K562 (cell line): ENCODE measurements around the gene VPS13D. TPM values are rescaled to one million over a fixed set of nuclear protein-coding genes. Genes with fewer than 3 reads are reported as not detected.

Experiments used
- ATAC-seq: fragments of 200-7000 bp; cut with Tn5 transposase; 3 replicates; pipeline ENCODE4 v1.9.1; 2020; ENCODE audit warnings: moderate library complexity
- BruUV-seq: library from RNA; stranded (reverse); fragments of 400-500 nt; replicated peaks from 2 replicates; lab custom pipeline; 2021; lab: Mats Ljungman, UMichigan
- CTCF ChIA-PET: fragments of 300-600 bp; formaldehyde crosslinking; extraction: SDS; loops from one replicate; lab custom pipeline; 2021; ENCODE audit warnings: low intra/inter-chr PET ratio; lab: Yijun Ruan, JAX
- POLR2A ChIA-PET: fragments of 300-600, 350-650 bp; sonication (Branson Sonifier 250); formaldehyde crosslinking; extraction: SDS; loops from one replicate; lab custom pipeline; 2021; ENCODE audit warnings: antibody characterized with exemption, inconsistent platforms; lab: Yijun Ruan, JAX
- DNase-seq, 4 experiments: peaks; one replicate each; pipeline versions ENCODE4 v3.0.0 to v3.0.0-alpha.2; 2011 to 2018; ENCODE audit warnings: low spot score in 3 of 4, mixed read lengths in 3 of 4; ENCODE audit errors: extremely low read depth in 1 of 4
- FAIRE-seq: peaks from 2 replicates; lab custom pipeline; 2011; peaks lifted over from hg19 to GRCh38; lab: Jason Lieb, UNC
- H2AFZ ChIP-seq: 2 replicates; pipeline ENCODE4 v1.6.0; 2011; ENCODE audit warnings: low read depth, low read length, control low read depth, inconsistent platforms
- H3K27ac ChIP-seq: fragments of 200-600 bp; 3 replicates; pipeline ENCODE4 v1.8.0; 2011; ENCODE audit warnings: low read depth, mild to moderate bottlenecking, control low read depth, inconsistent platforms, low read length, moderate library complexity, mixed read lengths; ENCODE audit errors: extremely low read depth
- H3K27me3 ChIP-seq, 2 experiments: fragments of 300-600 bp in 1 of 2; 2 replicates in 1 of 2; 3 replicates in 1 of 2; pipeline versions ENCODE4 v1.6.0 to v1.8.0; 2011; ENCODE audit warnings: inconsistent platforms in 2 of 2, low read length in 2 of 2, mild to moderate bottlenecking in 1 of 2, mixed read lengths in 1 of 2, moderate library complexity in 1 of 2; ENCODE audit not compliant: control insufficient read depth in 2 of 2, insufficient read depth in 2 of 2
- H3K36me3 ChIP-seq: fragments of 300-600 bp; 3 replicates; pipeline ENCODE4 v1.8.0; 2011; ENCODE audit warnings: mild to moderate bottlenecking, low read length, inconsistent platforms; ENCODE audit not compliant: control insufficient read depth, insufficient read depth
- H3K4me1 ChIP-seq, 2 experiments: fragments of 200-600 bp in 1 of 2; replicated peaks in 1 of 2; 2 replicates in 1 of 2; 3 replicates in 1 of 2; pipeline versions ENCODE4 v1.5.1 to v1.8.0; 2011; ENCODE audit warnings: inconsistent platforms in 2 of 2, low read length in 2 of 2, mild to moderate bottlenecking in 1 of 2, mixed read lengths in 1 of 2, moderate library complexity in 1 of 2; ENCODE audit not compliant: control insufficient read depth in 2 of 2, insufficient read depth in 2 of 2
- H3K4me2 ChIP-seq: 2 replicates; pipeline ENCODE4 v1.6.1; 2011; ENCODE audit warnings: low read length, control low read depth, inconsistent platforms, mixed read lengths; ENCODE audit not compliant: insufficient read depth
- H3K4me3 ChIP-seq: fragments of 200-600 bp; sonication (generic), shearing (Covaris generic); 2 replicates; pipeline ENCODE4 v1.5.1; 2016; ENCODE audit warnings: control low read depth, inconsistent platforms
- H3K79me2 ChIP-seq: fragments of 200-600 bp; 3 replicates; pipeline ENCODE4 v1.8.0; 2011; ENCODE audit warnings: low read length, inconsistent platforms; ENCODE audit not compliant: control insufficient read depth, insufficient read depth
- H3K9ac ChIP-seq, 2 experiments: 2 replicates each; pipeline versions ENCODE4 v1.6.0 to v1.6.1; 2011; ENCODE audit warnings: low read depth in 2 of 2, low read length in 2 of 2, control low read depth in 1 of 2, inconsistent platforms in 1 of 2, mild to moderate bottlenecking in 1 of 2, mixed read lengths in 1 of 2; ENCODE audit not compliant: insufficient read depth in 1 of 2
- H3K9me1 ChIP-seq: one replicate; pipeline ENCODE4 v1.6.0; 2011; ENCODE audit warnings: inconsistent platforms, mild to moderate bottlenecking, low read length, moderate library complexity; ENCODE audit not compliant: control insufficient read depth, insufficient read depth
- H3K9me3 ChIP-seq: replicated peaks from 2 replicates; pipeline ENCODE4 v1.5.1; 2011; ENCODE audit warnings: low read depth, low read length, inconsistent platforms; ENCODE audit not compliant: control insufficient read depth, insufficient read depth
- H4K20me1 ChIP-seq: replicated peaks from 2 replicates; pipeline ENCODE4 v1.6.1; 2011; ENCODE audit warnings: low read length, inconsistent platforms, mixed read lengths; ENCODE audit not compliant: control insufficient read depth, insufficient read depth
- ADNP ChIP-seq: fragments of 200-800 bp; sonication (Bioruptor generic); IDR thresholded peaks from 2 replicates; pipeline ENCODE4 v1.6.1; 2016; ENCODE audit warnings: missing genetic modification characterization, missing compliant biosample characterization
- CBX3 ChIP-seq, 2 experiments: IDR thresholded peaks; 1 replicate in 1 of 2; 2 replicates in 1 of 2; pipeline ENCODE4 v1.6.1; 2012; ENCODE audit warnings: inconsistent platforms in 2 of 2, low read length in 2 of 2, borderline replicate concordance in 1 of 2, control low read depth in 1 of 2
- CREM ChIP-seq: IDR thresholded peaks from 2 replicates; pipeline ENCODE4 v1.6.1; 2014; ENCODE audit warnings: antibody characterized with exemption, low read depth
- ELF4 ChIP-seq: fragments of 450-650 bp; formaldehyde crosslinking; IDR thresholded peaks from 2 replicates; pipeline ENCODE4 v1.4.0; 2022; ENCODE audit warnings: missing genetic modification characterization
- HCFC1 ChIP-seq: IDR thresholded peaks from 2 replicates; pipeline ENCODE4 v1.6.1; 2012; ENCODE audit warnings: low read depth, low read length, improper control_type of control experiment
- KDM1A ChIP-seq, 2 experiments: fragments of 450-650 bp; IDR thresholded peaks; 2 replicates each; pipeline ENCODE4 v1.6.1; 2016; ENCODE audit warnings: mild to moderate bottlenecking in 2 of 2
- KDM5B ChIP-seq: fragments of 200-600 bp; sonication (generic); IDR thresholded peaks from 2 replicates; pipeline ENCODE4 v1.6.1; 2012; ENCODE audit warnings: low read depth, mild to moderate bottlenecking, moderate library complexity, low read length, control low read depth, inconsistent platforms; ENCODE audit not compliant: insufficient replicate concordance
- MTF1 ChIP-seq: fragments of 250-450 bp; sonication (Bioruptor Pico); IDR thresholded peaks from 2 replicates; pipeline ENCODE4 v1.9.0; 2021; ENCODE audit warnings: moderate library complexity, mild to moderate bottlenecking, inconsistent platforms, borderline replicate concordance
- MYBL2 ChIP-seq, 2 experiments: fragments of 450-650 bp in 1 of 2; sonication (generic) in 1 of 2; formaldehyde crosslinking in 1 of 2; IDR thresholded peaks; 2 replicates each; pipeline versions ENCODE4 v1.6.1 to v1.8.1; 2017 to 2022; ENCODE audit warnings: borderline replicate concordance in 1 of 2, inconsistent platforms in 1 of 2, low read depth in 1 of 2, mild to moderate bottlenecking in 1 of 2, missing genetic modification reagents in 1 of 2, moderate library complexity in 1 of 2
- NCOR1 ChIP-seq: fragments of 450-650 bp; IDR thresholded peaks from 2 replicates; pipeline ENCODE4 v1.6.1; 2016; ENCODE audit warnings: mild to moderate bottlenecking, moderate library complexity
- NFE2 ChIP-seq: IDR thresholded peaks from 2 replicates; pipeline ENCODE4 v1.6.1; 2014; ENCODE audit warnings: antibody characterized with exemption, low read depth
- RBFOX2 ChIP-seq: fragments of 200-400 bp; formaldehyde crosslinking; IDR thresholded peaks from 2 replicates; pipeline ENCODE4 v1.6.1; 2017; ENCODE audit warnings: low read depth, mild to moderate bottlenecking, low read length, moderate library complexity
- RBM25 ChIP-seq: fragments of 200-400 bp; formaldehyde crosslinking; IDR thresholded peaks from 2 replicates; pipeline ENCODE4 v1.6.1; 2018; ENCODE audit warnings: low read length, low read depth, moderate library complexity; ENCODE audit not compliant: severe bottlenecking
- TCF7 ChIP-seq: sonication (generic); IDR thresholded peaks from 2 replicates; pipeline ENCODE4 v1.6.1; 2016; ENCODE audit warnings: antibody characterized with exemption, borderline replicate concordance
- TRIM24 ChIP-seq, 2 experiments: fragments of 450-650 bp; IDR thresholded peaks; 2 replicates each; pipeline ENCODE4 v1.6.1; 2016
- ZSCAN32 ChIP-seq: fragments of 450-650 bp; formaldehyde crosslinking; IDR thresholded peaks from 2 replicates; pipeline ENCODE4 v1.4.0; 2020; ENCODE audit warnings: mild to moderate bottlenecking, moderate library complexity
- WGBS: fragments of 100-300 bp; shearing (Covaris generic); methylation state at CpG from one replicate; pipeline ENCODE4 v1.1.6; 2016; ENCODE audit warnings: low coverage, mixed read lengths; ENCODE audit not compliant: insufficient coverage; ENCODE audit errors: missing lambda C conversion rate; 5-methylcytosine and 5-hydroxymethylcytosine counted together
- in situ Hi-C: fragments of 300-500 bp; cut with MboI; formaldehyde crosslinking; loops from 4 replicates; pipeline ENCODE4 v1.15.0; 2018; ENCODE audit warnings: inconsistent platforms, mixed read lengths
- intact Hi-C: fragments of 100-400 bp; cut with micrococcal nuclease; formaldehyde crosslinking; loops from 2 replicates; pipeline ENCODE4 v1.14.2; 2022
- polyA plus RNA-seq, 8 experiments: library from polyadenylated mRNA; depleted of rRNA in 4 of 8; stranded (reverse) in 5 of 8; unstranded in 3 of 8; fragments of >200 nt; fragmentation: Nextera tagmentation in 2 of 8; fragmentation: Illumina TruSeq in 1 of 8; extraction: Ambion mirVana in 2 of 8; extraction: Trizol in 1 of 8; gene quantifications; 2 replicates each; pipeline versions ENCODE4 v1.2.1 to v1.2.3, GENCODE V29; 2011 to 2014; ENCODE audit warnings: inconsistent platforms in 1 of 8, missing spikeins in 1 of 8
- total RNA-seq, 7 experiments: library from RNA; depleted of rRNA in 6 of 7; stranded (reverse); fragments of >200 nt in 6 of 7; fragmentation: Illumina TruSeq in 2 of 7; extraction: Trizol in 2 of 7; gene quantifications; 2 replicates each; pipeline versions ENCODE4 v1.2.1 to v1.2.3, GENCODE V29; 2011 to 2021; ENCODE audit warnings: low replicate concordance in 1 of 7
- TF ChIP-seq, protein P1 (sequence below): sonication (generic); formaldehyde crosslinking; IDR thresholded peaks from 2 replicates; pipeline ENCODE4 v1.8.1; 2022; ENCODE audit warnings: missing genetic modification reagents
- TF ChIP-seq, protein P2 (sequence below): fragments of 200-800 bp; sonication (Bioruptor generic); IDR thresholded peaks from 2 replicates; pipeline ENCODE4 v1.6.1; 2016; ENCODE audit warnings: missing genetic modification characterization, missing compliant biosample characterization

Gene VPS13D
- total and polyA plus RNA-seq, 9 of the 15 experiments (the other 6 are each of a cell fraction or from before 2014, with no cell fraction given), result 6.1 to 51.5 (median 38.5) TPM

DNA sequence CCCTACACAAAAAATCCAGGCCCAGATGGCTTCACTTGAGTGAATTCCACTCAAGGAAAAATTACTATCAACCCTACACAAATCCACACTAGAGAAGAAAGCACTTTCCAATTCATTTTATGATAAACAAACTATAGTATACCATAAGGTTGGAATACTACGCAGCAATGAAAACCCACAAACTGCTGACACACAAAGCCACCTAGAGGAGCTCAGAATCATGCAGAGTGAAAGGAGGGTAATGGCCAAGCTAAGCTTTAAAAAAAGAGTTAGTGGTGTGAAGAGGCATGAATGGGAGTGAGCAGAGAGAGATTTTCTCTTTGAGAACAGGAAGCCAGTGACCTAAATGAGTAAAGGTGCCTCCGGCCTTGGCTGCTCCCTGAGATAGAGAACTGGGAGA lies 294.4 kb downstream of the VPS13D start:
- FAIRE-seq (no peak), DNase-seq (no peak), ATAC-seq (no peak)
- no TSS peak for BruUV-seq
- no peaks in the 10 kb centered on the region for H3K9me3 ChIP-seq
- no peaks in the 10 kb centered on the region for H3K9me1 ChIP-seq
- no peaks in the 10 kb centered on the region for H3K79me2 ChIP-seq
- no peak overlapping the region for H3K27ac ChIP-seq
- no peak overlapping the region for H2AFZ ChIP-seq
- H3K4me2 ChIP-seq, result no peak overlapping the region
- POLR2A ChIA-PET, result no interaction called here
- no peaks in the 10 kb centered on the region for H3K27me3 ChIP-seq
- WGBS, result 91% methylated on average over 2 of the region's 2 CpGs
- intact Hi-C loops (no loop called here), in situ Hi-C loops (no loop called here)
- no peak overlapping the region for H3K4me3 ChIP-seq
- CTCF ChIA-PET, result no interaction called here
- peaks cover 30 to 32% of the 10 kb centered on the region in 2 experiments for H3K4me1 ChIP-seq
- no peaks in the 10 kb centered on the region for H3K36me3 ChIP-seq
- no peak overlapping the region for H3K9ac ChIP-seq
- H4K20me1 ChIP-seq, result no peaks in the 10 kb centered on the region
- TF ChIP-seq RBFOX2, result no peak
- TF ChIP-seq MYBL2 (IDR thresholded peaks at IDR 0.05; ENCODE audit: low read depth), result no peak
- TF ChIP-seq MYBL2 (CRISPR knock-in tag; IDR thresholded peaks at IDR 0.05; ENCODE audit: borderline replicate concordance), result no peak
- TF ChIP-seq, protein P1, sequence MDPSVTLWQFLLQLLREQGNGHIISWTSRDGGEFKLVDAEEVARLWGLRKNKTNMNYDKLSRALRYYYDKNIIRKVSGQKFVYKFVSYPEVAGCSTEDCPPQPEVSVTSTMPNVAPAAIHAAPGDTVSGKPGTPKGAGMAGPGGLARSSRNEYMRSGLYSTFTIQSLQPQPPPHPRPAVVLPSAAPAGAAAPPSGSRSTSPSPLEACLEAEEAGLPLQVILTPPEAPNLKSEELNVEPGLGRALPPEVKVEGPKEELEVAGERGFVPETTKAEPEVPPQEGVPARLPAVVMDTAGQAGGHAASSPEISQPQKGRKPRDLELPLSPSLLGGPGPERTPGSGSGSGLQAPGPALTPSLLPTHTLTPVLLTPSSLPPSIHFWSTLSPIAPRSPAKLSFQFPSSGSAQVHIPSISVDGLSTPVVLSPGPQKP (CRISPR knock-in tag), result no peak
- no peak for TF ChIP-seq ELF4
- TF ChIP-seq MTF1, result no peak
- TF ChIP-seq RBM25, result peak; percentile 48
- TF ChIP-seq NCOR1, result peak; percentile 11; the same call in 1 of the 2 replicates
- TF ChIP-seq ZSCAN32 (CRISPR knock-in tag), result no peak
- peak; percentile 31; the same call in 1 of the 2 replicates for TF ChIP-seq NFE2
- no peak for TF ChIP-seq CREM
- TF ChIP-seq TCF7, result no peak
- TF ChIP-seq ADNP (tag), result 0 out of 2 replicates have a peak, but pooled peaks have one; percentile 26
- TF ChIP-seq KDM5B, result no peak
- TF ChIP-seq KDM1A (IDR thresholded peaks at IDR 0.05), result peak; percentile 55 to 79
- TF ChIP-seq TRIM24 (IDR thresholded peaks at IDR 0.05), result 0 out of 4 replicates have a peak, but pooled peaks of 1 of the 2 experiments have one; percentile 15
- no peak for TF ChIP-seq HCFC1
- 0 out of 3 replicates have a peak, but pooled peaks of 1 of the 2 experiments have one; percentile 27 for TF ChIP-seq CBX3 (IDR thresholded peaks at IDR 0.05; ENCODE audit: borderline replicate concordance in 1 of 2, low read length in 2 of 2)
- TF ChIP-seq, protein P2, sequence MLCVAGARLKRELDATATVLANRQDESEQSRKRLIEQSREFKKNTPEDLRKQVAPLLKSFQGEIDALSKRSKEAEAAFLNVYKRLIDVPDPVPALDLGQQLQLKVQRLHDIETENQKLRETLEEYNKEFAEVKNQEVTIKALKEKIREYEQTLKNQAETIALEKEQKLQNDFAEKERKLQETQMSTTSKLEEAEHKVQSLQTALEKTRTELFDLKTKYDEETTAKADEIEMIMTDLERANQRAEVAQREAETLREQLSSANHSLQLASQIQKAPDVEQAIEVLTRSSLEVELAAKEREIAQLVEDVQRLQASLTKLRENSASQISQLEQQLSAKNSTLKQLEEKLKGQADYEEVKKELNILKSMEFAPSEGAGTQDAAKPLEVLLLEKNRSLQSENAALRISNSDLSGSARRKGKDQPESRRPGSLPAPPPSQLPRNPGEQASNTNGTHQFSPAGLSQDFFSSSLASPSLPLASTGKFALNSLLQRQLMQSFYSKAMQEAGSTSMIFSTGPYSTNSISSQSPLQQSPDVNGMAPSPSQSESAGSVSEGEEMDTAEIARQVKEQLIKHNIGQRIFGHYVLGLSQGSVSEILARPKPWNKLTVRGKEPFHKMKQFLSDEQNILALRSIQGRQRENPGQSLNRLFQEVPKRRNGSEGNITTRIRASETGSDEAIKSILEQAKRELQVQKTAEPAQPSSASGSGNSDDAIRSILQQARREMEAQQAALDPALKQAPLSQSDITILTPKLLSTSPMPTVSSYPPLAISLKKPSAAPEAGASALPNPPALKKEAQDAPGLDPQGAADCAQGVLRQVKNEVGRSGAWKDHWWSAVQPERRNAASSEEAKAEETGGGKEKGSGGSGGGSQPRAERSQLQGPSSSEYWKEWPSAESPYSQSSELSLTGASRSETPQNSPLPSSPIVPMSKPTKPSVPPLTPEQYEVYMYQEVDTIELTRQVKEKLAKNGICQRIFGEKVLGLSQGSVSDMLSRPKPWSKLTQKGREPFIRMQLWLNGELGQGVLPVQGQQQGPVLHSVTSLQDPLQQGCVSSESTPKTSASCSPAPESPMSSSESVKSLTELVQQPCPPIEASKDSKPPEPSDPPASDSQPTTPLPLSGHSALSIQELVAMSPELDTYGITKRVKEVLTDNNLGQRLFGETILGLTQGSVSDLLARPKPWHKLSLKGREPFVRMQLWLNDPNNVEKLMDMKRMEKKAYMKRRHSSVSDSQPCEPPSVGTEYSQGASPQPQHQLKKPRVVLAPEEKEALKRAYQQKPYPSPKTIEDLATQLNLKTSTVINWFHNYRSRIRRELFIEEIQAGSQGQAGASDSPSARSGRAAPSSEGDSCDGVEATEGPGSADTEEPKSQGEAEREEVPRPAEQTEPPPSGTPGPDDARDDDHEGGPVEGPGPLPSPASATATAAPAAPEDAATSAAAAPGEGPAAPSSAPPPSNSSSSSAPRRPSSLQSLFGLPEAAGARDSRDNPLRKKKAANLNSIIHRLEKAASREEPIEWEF (CRISPR knock-in tag), result no peak
